Endodermal cell (in vitro differentiated cells): Measurements from ENCODE around the gene HBS1L. TPM values are rescaled to one million over a fixed set of nuclear protein-coding genes. Genes with fewer than 3 reads are reported as not detected.

Experiments used
- DNase-seq: peaks from one replicate; pipeline ENCODE4 v3.0.0-alpha.2; 2017
- H3K27ac ChIP-seq: 2 replicates; pipeline ENCODE4 v1.5.1; 2013; ENCODE audit warnings: mild to moderate bottlenecking, low read depth, low read length, moderate library complexity
- H3K27me3 ChIP-seq: 2 replicates; pipeline ENCODE4 v1.6.1; 2013; ENCODE audit warnings: mild to moderate bottlenecking, low read length, moderate library complexity; ENCODE audit not compliant: insufficient read depth, control insufficient read depth, poor library complexity, severe bottlenecking
- H3K36me3 ChIP-seq: 2 replicates; pipeline ENCODE4 v1.7.0; 2013; ENCODE audit warnings: mild to moderate bottlenecking, low read length, moderate library complexity; ENCODE audit not compliant: control insufficient read depth, insufficient read depth
- H3K4me1 ChIP-seq: one replicate; pipeline ENCODE4 v1.7.0; 2013; ENCODE audit warnings: low read length; ENCODE audit not compliant: control insufficient read depth, insufficient read depth
- H3K4me3 ChIP-seq: 2 replicates; pipeline ENCODE4 v1.5.1; 2013; ENCODE audit warnings: mild to moderate bottlenecking, low read length, moderate library complexity
- H3K9ac ChIP-seq: 2 replicates; pipeline ENCODE4 v1.6.1; 2013; ENCODE audit warnings: mild to moderate bottlenecking, low read length, moderate library complexity; ENCODE audit not compliant: poor library complexity, severe bottlenecking; ENCODE audit errors: extremely low read depth
- H3K9me3 ChIP-seq: 2 replicates; pipeline ENCODE4 v1.6.1; 2013; ENCODE audit warnings: mild to moderate bottlenecking, low read length, moderate library complexity; ENCODE audit not compliant: control insufficient read depth
- H3K27ac Mint-ChIP-seq: 2 replicates; pipeline ENCODE4 v1.8.0; 2020; ENCODE audit warnings: mixed read lengths
- H3K27me3 Mint-ChIP-seq: 2 replicates; pipeline ENCODE4 v1.8.0; 2021; ENCODE audit warnings: mild to moderate bottlenecking, mixed read lengths; ENCODE audit not compliant: insufficient read depth
- H3K36me3 Mint-ChIP-seq: 2 replicates; pipeline ENCODE4 v1.8.0; 2020; ENCODE audit warnings: low read depth, mixed read lengths
- H3K4me1 Mint-ChIP-seq: 2 replicates; pipeline ENCODE4 v1.8.0; 2020; ENCODE audit warnings: mixed read lengths
- H3K4me3 Mint-ChIP-seq: 2 replicates; pipeline ENCODE4 v1.8.0; 2020; ENCODE audit warnings: mild to moderate bottlenecking, moderate library complexity, mixed read lengths
- H3K9me3 Mint-ChIP-seq: 2 replicates; pipeline ENCODE4 v1.8.0; 2020; ENCODE audit warnings: mild to moderate bottlenecking, mixed read lengths
- WGBS, 2 experiments: methylation state at CpG; one replicate each; pipeline versions ENCODE4 v1.1.5 to v1.1.7; 2013; ENCODE audit warnings: missing lambda C conversion rate in 2 of 2, mixed read lengths in 1 of 2; ENCODE audit not compliant: insufficient coverage in 1 of 2, insufficient read length in 1 of 2; 5-methylcytosine and 5-hydroxymethylcytosine counted together
- total RNA-seq, 2 donors: library from RNA; stranded (reverse); fragmentation: NEBNext Ultra II Directional in 1 of 2; extraction: Animal tissue kit (Norgen Biotek cat#: 25700) in 1 of 2; gene quantifications; 2 replicates in 1 of 2; 3 replicates in 1 of 2; pipeline ENCODE4 v1.2.1, GENCODE V29; 2021
- TF ChIP-seq, protein P1 (sequence below): fragments of 200-600 bp; sonication (generic); conservative IDR thresholded peaks from 2 replicates; pipeline ENCODE4 v1.5.0; 2021; ENCODE audit warnings: antibody characterized with exemption, mild to moderate bottlenecking

HBS1L gene
- total RNA-seq, 2 donors from 2014 or later = 106 to 122 TPM

DNA sequence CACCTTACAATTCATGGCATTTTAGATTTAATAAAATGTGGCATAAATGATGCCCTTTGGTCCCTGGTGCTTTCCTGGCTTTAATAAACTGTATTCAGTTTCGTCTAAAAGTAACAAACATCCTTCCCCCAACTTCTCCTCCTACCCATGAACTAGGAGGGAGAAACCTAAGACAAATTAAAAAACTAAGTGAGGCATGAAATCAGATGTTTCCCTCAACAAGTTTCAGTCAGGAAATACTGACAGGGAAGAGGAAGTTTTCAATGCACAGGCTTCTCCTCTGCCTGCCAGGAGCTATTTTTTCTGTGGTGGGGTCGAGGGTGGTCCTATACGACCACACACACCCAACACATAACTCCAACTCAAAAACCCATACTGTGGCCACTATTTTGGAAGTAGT, 10.0 kb downstream of the HBS1L start:
- H3K4me1 ChIP-seq = no peaks in the 10 kb centered on the region
- WGBS, 2 experiments = 100% methylated on average over 1 of the region's 3 CpGs; no CpG with 5 or more reads in 1 of the 2 experiments
- no peak overlapping the region for H3K9ac ChIP-seq
- H3K4me1 Mint-ChIP-seq = no peaks in the 10 kb centered on the region
- DNase-seq = no peak
- H3K36me3 ChIP-seq = peaks cover 50% of the 10 kb centered on the region
- no peak overlapping the region for H3K27ac ChIP-seq
- H3K9me3 ChIP-seq = no peaks in the 10 kb centered on the region
- TF ChIP-seq, protein P1, sequence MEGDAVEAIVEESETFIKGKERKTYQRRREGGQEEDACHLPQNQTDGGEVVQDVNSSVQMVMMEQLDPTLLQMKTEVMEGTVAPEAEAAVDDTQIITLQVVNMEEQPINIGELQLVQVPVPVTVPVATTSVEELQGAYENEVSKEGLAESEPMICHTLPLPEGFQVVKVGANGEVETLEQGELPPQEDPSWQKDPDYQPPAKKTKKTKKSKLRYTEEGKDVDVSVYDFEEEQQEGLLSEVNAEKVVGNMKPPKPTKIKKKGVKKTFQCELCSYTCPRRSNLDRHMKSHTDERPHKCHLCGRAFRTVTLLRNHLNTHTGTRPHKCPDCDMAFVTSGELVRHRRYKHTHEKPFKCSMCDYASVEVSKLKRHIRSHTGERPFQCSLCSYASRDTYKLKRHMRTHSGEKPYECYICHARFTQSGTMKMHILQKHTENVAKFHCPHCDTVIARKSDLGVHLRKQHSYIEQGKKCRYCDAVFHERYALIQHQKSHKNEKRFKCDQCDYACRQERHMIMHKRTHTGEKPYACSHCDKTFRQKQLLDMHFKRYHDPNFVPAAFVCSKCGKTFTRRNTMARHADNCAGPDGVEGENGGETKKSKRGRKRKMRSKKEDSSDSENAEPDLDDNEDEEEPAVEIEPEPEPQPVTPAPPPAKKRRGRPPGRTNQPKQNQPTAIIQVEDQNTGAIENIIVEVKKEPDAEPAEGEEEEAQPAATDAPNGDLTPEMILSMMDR = no peak
- no peak overlapping the region for H3K27ac Mint-ChIP-seq
- no peak overlapping the region for H3K4me3 Mint-ChIP-seq
- H3K27me3 Mint-ChIP-seq = no peaks in the 10 kb centered on the region
- no peaks in the 10 kb centered on the region for H3K9me3 Mint-ChIP-seq
- H3K27me3 ChIP-seq = no peaks in the 10 kb centered on the region
- H3K36me3 Mint-ChIP-seq = peaks cover 36% of the 10 kb centered on the region
- H3K4me3 ChIP-seq = no peak overlapping the region

DNA sequence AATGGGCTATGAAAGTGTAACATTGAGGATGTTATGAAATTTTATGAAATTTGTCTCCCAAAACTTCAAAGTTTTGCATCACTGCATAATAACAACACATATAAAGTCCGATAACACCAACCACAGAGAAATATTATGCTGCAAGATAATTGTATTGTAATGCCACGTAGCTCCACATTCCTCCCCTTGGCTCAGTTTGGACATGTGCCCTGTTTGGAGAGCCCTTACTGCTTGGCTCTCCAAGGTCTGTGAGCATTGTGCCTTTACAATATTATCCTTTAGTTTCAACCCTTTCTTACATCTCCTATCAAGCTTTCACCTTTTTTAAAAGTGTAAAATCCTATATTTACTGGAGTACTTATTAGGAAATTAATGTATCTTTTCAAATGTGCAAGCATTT, 10.8 kb downstream of the HBS1L start:
- Histone ChIP-seq H3K4me3 (no peak overlapping the region), H3K9ac (no peak overlapping the region), H3K9me3 (no peaks in the 10 kb centered on the region), H3K4me1 (no peaks in the 10 kb centered on the region), H3K27me3 (no peaks in the 10 kb centered on the region), H3K27ac (no peak overlapping the region), H3K36me3 (peaks cover 52% of the 10 kb centered on the region)
- Mint-ChIP-seq H3K4me3 (no peak overlapping the region), H3K9me3 (no peaks in the 10 kb centered on the region), H3K36me3 (peaks cover 39% of the 10 kb centered on the region), H3K27ac (no peak overlapping the region), H3K4me1 (no peaks in the 10 kb centered on the region), H3K27me3 (no peaks in the 10 kb centered on the region)
- TF ChIP-seq, protein P1 = no peak
- no peak for DNase-seq
- WGBS, 2 experiments = 89% methylated on average over 2 of the region's 2 CpGs; no CpG with 5 or more reads in 1 of the 2 experiments

DNA sequence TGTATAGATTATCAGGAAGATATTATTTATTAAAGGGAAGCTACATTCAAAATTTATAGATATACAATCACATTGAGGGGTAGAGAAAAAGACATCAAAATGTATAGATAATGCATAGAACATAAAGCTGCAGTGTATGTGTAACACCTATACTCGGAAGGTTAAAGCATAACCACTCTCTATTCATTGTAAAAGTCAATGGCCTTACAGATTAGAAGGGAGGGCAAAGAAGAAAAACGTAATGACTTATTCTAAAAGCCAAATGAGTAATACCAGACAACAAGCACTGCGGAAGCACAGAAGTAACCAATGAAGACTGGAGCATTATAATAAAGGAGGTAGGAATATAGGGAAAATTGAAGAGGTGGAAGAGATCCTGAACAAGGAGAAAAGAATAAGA, 11.3 kb downstream of the HBS1L start:
- H3K4me3 ChIP-seq = no peak overlapping the region
- peaks cover 49% of the 10 kb centered on the region for H3K36me3 ChIP-seq
- Mint-ChIP-seq H3K9me3 (no peaks in the 10 kb centered on the region), H3K27me3 (no peaks in the 10 kb centered on the region), H3K27ac (no peak overlapping the region), H3K4me1 (no peaks in the 10 kb centered on the region), H3K4me3 (no peak overlapping the region), H3K36me3 (peaks cover 36% of the 10 kb centered on the region)
- 97 to 100% methylated on average over 2 of the region's 3 CpGs for WGBS, 2 experiments
- no peaks in the 10 kb centered on the region for H3K9me3 ChIP-seq
- TF ChIP-seq, protein P1 = no peak
- no peak overlapping the region for H3K9ac ChIP-seq
- H3K27me3 ChIP-seq = no peaks in the 10 kb centered on the region
- H3K4me1 ChIP-seq = no peaks in the 10 kb centered on the region
- DNase-seq = no peak
- H3K27ac ChIP-seq = no peak overlapping the region
